Stimulated activated CD8-positive, alpha-beta memory T cell treated with anti-CD3 and anti-CD28 coated beads, Interleukin-4, amount 100 ng/mL, for 1 hour (primary cell): ENCODE measurements around the gene ADAM19.

Experiments used
- DNase-seq, 2 donors: peaks; one replicate each; pipeline ENCODE4 v3.0.0-alpha.2; 2020; ENCODE audit warnings: low read depth in 2 of 2, low spot score in 1 of 2

Gene ADAM19

DNA sequence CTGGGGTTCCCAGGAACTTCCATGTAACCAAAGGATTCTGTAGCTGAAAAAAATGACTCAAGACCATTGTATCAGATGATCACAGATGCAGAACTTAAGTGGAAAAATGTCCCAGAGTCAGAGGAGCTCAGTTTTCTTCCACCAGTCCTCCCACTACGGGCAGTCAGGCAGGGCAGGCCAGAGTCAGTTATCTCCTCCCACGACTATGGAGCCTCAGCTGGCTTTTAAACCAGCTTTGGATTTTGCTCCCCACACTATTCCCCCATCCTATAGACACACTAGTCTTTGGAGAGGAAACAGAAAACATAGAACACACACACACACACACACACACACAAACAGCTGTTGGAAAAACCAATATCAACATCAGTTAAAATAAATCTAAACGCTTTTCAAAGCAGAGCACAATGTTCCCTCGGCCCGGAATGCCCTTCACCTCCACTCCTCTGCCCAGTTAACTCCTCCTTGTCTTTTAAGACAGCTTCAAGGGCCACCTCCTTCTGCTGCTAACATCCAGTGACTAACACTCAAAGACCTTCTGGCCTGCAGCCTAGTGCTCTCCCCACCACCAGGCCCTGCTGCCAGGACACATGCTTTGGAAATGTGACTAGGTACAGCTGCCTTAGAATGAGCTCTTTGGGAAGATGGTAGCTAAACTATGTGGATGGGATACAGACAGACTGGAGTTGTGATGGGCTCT, 58.8 kb downstream of the ADAM19 start:
- no peak for DNase-seq

DNA sequence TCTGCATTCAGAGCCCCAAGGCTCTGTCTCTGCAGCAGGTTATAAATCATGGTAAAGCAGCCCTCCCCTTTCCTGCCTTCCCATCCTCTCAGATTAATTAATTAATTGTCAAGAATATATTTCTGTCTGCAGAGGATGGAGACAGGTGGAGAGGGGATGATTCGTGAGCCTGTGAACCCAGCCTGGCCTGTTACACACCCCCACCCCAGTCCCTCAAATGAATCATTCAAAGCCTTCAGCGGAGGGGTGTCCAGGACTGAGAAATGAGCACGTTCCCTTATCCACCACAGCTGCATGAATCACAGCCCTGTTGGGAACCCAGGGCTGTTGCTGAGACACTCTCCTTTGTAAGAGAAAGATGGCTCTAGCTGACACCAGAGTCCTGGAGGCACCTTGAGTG, 59.6 kb downstream of the ADAM19 start:
- no peak for DNase-seq

DNA sequence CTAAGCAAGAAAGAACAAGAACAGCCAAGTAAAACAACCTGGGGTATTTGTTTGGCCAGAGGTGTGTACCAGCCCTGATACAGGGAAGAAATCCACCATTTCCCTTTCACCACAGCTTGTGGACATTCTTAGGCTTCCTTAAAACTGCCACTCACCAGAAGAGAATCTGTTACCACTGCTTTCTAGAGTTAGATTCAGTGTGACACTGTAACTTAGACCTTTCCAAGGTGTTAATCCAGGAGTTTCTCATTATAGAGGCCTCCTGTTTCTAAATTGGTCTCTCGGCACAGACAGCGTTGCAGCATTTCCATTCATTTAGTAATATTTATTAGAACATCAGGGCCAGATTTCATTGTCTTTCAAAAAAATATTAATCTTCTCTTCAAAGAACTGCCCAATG, 60.6 kb downstream of the ADAM19 start:
- no peak for DNase-seq

DNA sequence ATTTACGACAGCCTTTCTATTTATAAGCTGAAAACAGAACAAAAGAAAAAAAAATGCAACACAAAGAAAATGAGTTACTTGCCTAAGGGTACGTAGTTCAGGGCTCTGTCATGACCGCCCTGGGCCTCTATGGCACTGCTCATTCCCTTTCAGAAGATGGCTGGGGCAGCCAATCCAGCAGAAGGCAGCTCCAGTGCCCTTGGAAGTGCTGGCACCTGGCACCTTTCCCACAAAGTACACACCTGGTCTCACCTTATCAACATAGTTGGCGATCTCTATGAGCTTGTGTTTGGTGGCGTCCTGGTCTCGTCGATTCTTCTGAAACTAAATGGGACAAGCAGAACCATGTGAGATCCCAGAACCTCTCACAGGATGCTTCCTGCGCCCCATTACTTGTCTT, 62.4 kb downstream of the ADAM19 start:
- no peak for DNase-seq

DNA sequence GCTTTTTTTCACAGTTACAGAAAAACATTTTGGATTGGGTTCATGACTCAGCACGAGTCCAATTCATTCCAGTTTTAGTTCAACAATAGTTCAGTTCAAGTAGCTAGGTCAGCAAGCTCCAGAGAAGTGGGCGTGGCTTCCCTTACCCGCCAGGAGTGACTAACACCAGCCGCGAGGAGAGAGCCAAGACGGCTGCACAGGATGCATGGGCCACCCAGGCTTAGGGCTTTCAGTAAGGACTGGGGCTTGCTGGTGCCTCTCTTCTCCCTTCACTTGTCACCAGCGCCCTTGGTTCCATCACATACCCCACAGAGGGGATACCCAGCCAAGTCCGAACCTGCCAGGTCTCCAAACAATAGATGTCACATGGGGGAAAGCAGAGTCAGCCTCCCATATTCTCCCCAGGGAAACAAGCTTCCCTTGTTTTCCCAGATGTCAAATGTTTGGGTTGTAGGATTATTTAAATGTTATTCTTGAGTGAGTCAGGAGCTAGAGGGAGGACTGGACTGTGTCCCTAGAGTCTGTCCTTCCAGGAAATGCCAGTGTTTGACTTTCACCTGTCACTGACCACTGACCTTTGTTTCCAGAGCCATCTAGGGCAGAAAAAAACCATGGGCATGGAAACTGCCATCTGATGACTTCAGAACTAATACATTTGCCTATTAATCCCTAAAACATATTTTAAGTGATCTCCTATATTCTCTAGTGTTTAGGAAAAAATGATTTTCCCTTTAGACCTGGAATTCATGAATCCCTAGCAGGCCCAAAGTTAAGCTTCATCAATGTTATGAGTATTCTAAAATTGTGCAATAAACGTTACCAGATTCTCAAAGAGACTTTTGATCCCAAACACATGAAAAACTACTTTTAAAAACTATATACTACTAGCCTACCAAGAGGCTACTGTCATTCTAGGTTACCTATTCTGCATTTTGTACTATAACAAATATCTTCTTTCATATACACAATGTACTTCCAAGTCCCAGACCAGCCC, 63.6 kb downstream of the ADAM19 start:
- DNase-seq: no peak

DNA sequence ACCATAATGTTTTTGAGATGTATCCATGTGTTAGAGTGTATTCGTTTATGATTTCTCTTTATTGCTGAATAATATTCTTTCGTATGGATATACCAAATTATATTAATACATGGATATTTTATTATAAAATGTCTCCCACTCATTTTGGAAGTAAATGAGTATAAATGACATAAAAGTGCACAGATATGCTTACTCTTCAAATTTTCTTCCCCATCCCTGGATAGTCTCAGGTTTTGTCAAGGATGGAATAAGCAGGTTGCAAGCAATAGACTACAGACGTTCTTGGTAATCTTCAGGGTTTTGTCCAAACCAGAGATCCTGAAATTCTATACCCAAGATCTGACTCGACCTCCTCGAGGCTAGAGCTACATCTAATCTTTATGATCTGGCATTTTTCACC, 64.9 kb downstream of the ADAM19 start:
- DNase-seq: no peak

DNA sequence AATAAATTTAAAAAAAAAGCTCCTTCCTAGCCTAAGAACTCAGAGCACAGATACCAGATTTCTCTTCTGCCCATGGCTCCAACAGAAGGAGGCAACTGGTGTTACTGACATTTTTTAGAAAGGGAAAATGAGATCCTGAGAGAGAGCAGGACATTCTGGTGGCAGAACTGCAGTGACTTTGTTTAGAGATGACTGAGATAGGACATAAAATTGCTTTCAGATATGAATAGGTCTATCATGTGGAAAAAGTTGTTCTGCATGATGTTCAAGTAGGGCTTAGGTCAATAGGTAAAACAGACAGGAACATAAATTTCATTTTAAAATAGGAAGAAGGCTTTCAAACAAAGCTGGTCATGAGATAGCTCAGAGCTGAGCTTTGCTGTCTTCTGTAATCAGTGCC, 66.0 kb downstream of the ADAM19 start:
- no peak for DNase-seq

DNA sequence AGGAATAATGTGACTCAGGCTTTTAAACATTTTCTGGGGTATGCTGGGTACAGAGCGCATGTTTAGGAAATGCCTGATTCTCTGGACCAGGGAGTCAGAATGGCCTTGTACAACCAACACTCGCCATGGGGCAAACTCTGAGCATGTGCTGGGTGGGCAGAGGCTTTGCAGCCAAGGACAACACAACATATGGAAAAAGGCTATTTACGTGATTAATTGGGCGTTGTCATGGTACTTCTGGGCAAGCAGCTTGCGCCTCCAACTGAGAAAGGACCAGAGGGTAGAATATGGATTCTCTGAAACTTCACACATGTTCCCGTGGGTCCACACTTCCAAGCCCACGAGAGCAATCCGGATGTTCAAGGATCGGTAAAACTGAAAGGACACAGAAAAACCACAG, 66.5 kb downstream of the ADAM19 start:
- DNase-seq: no peak

DNA sequence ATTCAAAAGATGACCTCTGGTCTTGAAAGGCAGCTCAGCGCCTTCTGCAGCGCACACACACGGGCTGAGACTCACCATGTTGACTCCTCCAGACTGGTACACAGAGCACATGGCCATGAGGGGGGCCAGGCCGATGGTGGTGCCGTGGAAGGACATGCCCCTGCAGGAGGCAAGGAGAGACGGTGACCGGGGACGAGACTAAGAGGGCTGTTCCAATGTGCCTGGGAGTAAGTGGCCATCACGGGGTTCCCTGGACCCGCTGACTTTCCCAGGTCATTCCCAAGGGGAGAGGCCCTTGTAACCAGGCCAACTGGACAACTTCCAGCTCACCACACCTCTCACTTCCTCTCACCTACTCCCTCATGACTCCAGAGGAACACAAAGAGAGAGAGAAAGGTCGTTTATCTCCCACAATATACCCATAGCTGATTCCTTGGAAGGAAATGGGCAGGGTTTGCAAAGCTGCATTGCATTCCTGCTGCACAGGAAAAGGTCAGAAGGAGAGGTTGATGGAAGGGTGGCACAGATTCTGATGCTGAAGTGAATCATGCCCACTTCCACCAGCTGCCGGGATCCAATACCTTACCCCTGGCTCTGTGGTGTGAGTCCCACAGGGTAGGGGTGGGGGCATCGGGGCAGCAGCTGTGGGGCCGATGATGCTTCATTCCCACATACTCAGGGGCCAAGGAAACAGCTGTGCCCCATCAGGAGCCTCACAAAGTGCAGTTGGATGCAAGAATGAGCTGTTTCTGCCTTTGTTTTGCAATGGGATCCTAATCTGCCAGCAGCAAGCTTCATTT, 68.4 kb downstream of the ADAM19 start:
- DNase-seq: no peak

DNA sequence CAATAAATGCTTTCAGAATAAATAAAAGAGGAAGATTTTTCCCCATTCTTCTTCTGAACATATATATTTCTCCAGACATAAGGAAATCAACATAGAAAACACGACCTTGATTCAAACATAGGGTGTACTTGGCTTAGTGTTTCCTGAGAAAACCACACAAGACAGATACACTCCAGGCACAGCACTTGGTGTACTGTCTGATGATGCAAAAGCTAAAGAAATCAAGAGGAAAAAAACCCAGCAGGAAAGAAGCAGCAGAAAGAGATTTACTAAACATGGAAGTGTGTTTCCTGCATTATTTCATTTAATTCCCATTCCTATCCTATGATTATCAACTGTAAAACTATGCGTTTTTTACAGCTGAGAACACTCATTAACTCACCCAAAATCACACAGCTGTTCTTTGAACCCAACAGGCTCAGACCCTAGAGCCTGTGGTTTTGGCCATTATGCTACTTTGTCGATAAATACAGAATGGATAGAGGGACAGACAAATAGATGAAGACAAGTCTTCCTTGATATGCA, 69.4 kb downstream of the ADAM19 start:
- DNase-seq: no peak

DNA sequence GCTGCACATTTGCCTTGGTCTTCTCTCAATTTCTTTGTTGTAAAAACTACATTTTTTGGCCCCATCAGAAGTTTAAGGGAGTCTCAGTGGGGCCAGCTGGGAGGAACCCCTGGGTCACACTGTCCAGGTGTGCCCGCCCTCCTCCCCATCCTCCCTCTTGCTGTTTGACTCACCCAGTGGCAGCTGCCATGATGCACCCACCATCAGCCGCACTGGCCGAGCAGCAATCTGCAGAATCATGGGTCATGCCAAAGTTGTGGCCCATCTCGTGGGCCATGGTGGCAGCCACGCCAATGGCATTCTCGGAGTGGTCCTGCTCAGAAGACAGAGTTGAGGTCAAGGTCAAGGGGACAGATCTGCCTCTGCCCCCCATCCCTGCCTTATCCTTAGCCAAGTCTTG, 70.1 kb downstream of the ADAM19 start:
- DNase-seq: no peak

DNA sequence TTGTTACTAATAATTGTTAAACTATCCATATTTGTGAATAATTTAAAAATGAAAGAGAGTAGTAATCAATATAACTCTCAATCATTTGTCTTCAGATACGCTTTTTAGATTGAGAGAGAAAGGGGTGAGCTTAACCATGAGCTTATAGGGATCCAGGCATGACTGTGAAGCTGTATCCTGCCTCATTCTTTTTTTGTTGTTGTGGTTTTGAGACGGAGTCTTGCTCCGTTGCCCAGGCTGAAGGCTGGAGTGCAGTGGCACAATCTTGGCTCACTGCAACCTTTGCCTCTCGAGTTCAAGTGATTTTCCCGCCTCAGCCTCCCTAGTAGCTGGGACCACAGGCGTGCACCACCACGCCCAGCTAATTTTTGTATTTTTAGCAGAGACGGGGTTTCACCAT, 71.5 kb downstream of the ADAM19 start:
- no peak for DNase-seq

DNA sequence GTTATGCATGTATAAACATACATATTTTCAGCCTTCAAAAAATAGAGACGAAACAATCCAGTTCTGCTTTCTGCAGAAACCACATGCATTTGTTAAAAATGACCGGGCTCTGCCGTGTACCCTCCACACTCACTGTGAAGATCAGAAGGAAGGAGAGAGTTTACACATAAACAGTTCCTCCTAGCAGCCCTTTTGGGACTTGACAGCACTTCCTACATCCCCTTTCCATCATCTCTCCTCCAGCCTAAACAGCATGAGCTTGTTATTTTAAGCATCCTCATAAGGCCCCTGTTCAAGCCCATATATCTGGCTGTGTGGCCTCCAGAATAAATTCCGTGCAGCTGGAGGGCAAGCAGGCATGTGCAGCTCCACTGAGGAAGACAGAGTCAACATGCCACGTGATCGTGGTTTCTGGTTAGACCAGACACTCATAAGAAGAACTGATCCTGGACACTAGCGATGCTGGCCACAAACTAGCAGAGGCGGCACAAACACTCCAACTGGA, 73.4 kb downstream of the ADAM19 start:
- DNase-seq: no peak

DNA sequence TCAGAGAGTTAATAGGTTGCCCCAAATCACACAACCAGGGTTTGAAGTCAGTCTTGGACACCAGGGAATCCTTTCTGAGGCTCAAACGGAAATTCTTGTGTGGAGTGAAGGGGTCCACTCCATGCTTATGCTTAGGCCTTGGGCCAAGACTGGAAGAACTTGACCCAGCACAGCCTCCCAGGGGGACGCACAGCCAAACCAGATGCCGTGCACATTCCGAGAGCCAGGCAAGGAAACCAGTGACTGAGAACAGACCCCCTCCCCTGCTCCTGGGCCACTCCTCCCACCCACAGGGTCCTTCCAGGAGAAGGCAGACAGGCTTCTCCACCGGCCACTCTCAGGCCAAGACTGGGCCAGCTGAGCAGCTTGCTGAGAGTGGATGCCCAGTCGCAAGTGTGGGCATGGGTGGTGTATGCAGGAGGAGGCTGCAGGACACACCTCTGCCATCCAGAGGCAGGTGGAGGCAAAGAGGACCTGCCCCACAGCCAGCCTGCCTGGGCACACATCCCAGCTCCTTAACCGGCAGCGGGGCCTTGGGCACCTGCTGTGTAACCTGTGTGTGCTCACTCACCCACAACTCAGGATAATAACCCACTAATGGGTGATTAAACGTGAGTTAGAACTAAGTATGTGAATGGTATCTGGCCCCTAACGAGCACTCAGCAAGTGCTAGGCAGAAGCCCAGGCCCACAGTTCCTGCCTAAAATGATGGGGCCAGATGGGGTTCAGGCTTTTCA, 77.5 kb downstream of the ADAM19 start:
- DNase-seq: no peak

DNA sequence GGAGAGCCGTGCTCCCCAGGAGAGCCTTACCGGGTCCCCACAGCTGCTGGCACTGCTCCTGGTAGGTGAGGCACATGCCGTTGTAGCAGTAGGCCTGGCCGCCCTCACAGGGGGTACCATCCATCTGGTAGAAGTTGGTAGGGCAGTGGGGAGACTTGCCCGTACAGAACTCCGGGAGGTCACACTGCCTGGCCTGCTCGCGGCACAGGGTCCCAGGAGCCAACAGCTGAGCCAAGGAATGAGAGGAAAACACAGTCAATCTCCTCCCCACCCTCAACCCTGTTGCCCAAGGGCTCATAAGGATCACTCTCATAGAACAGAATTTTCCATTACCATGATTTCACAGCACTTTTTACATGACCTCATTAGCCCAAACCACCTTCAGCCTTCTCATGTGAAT, 78.7 kb downstream of the ADAM19 start:
- DNase-seq: no peak

DNA sequence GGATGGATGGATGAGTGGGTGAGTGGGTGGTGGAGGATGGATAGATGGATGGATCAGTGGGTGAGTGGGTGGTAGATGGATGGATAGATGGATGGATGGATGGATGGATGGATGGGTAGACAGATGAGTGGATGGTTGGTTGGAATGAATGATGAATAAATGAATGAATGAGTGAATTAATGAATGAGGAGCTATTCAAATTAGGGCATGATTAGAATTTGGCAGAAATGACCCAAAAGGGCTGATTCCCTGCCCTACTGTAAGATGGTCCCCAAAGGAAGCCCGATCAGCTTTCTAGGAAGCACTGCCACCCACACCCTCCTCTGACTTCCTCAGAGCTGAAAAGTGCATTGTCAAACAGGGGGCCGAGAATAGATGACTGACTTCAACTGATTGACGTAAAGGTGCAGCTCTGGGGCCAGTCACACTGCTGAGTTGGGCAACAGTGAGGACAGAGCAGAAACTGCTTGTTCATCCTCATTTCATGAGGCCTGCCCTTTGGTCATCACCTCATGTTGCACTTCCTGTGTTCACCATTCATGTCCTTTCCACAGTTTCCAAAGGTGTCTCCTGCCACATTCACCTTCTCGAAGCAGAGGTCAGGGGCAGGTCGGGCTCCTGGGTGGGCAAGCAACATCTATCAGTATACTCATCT, 81.3 kb downstream of the ADAM19 start:
- DNase-seq: no peak

DNA sequence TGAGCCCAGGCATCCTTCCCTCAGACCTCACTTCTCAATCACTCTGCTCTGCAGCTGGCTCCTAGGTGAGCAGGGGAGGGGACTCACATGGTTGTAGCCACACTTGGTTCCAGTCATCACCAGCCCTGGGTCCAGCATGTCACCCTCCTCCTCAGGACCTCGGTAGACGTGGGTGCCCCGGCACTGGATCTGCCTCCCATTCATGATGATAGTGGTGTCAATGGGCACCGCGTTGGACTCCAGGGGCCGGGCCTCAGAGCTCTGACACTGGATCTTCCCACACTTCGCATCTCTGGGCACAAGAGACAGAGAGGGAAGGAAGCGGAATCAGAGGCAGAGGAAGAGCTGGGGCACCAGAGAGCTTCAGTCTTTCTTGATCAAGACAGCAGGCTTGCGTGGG, 82.7 kb downstream of the ADAM19 start:
- DNase-seq: no peak

DNA sequence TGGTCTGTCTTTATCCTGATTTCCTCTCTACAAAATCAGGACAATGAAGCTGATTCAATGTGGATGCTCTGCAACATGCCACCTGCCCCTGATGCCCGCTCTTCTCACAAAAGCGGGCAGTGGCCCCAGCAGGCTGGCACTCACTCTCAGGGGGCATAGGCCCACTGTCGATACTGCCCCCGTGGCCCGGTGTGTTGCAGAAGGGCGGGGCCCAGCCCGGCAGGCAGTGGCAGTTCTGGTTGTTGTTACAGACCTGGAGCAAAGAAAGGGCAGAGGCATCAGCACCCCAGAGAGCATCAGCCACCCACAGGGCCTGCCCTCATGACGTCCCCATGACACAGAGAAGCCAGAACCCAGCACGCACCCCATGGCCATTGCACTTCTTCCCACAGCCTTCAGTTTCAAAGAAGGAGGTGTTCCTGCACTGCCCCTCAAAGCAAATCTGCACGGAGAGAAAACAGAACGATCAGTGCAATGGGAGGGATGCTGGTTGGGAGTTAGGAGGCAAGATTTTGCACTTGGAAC, 84.0 kb downstream of the ADAM19 start:
- no peak for DNase-seq

DNA sequence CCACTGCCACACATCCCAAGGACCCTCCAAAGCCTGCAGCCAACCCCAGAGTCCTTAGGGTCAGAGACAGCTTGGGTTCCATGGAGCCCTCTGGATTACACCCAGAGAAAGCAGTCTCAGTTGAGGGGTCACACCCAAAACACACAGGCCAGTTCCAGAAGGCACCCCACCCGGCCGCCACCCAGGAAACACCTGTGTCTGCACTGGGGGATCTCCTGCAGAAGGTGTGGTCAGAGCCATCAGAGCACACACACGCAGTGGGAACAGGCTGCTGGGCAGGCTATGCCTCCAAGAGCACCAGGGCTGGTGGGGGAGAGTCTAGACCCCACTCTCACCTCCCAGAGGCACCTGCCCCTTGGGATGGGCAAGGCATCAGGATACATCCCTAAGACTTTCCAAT, 88.2 kb downstream of the ADAM19 start:
- DNase-seq: no peak

DNA sequence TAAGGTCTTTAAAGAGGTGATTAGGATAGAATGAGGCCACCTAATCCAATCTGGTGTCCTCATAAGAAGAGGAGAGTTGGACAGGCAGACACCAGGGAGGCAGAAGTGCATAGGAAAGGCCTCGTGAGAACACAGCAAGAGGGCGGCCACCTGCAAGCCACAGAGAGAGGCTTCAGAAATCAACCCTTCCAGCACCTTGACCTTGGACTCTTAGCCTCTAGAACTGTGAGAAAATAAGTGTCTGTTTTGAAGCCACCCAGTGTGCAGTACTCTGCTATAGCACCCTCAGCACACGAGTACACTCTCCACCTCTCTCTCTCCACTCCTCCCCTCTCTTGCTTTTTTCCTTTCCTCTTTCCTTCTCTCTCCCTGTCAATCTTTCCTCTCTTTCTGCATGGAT, 88.7 kb downstream of the ADAM19 start:
- no peak for DNase-seq
